Smooth muscle cell (in vitro differentiated cells): ENCODE measurements around the gene DNAI1. TPM values are rescaled to one million over a fixed set of nuclear protein-coding genes. Genes with fewer than 3 reads are reported as not detected.

ENCODE experiments used
- DNase-seq: peaks from one replicate; lab custom pipeline; 2025; ENCODE audit not compliant: unreplicated experiment; lab: John Stamatoyannopoulos, UW
- H2AFZ ChIP-seq: fragments of 200-600 bp; sonication (generic); 2 replicates; pipeline ENCODE4 v1.6.0; 2016; ENCODE audit warnings: antibody characterized with exemption, low read depth, mild to moderate bottlenecking
- H3F3A ChIP-seq: fragments of 200-600 bp; sonication (generic); 2 replicates; pipeline ENCODE4 v1.6.0; 2017; ENCODE audit warnings: antibody characterized with exemption, low read depth
- H3K27ac ChIP-seq: fragments of 200-600 bp; sonication (generic); 2 replicates; pipeline ENCODE4 v1.5.1; 2016; ENCODE audit warnings: low read depth, mild to moderate bottlenecking
- H3K27me3 ChIP-seq: fragments of 200-600 bp; sonication (generic); 2 replicates; pipeline ENCODE4 v1.6.1; 2016; ENCODE audit warnings: low read depth, mild to moderate bottlenecking
- H3K36me3 ChIP-seq: fragments of 200-600 bp; sonication (generic); 2 replicates; pipeline ENCODE4 v1.5.1; 2016; ENCODE audit warnings: low read depth
- H3K4me1 ChIP-seq: fragments of 200-600 bp; sonication (generic); 2 replicates; pipeline ENCODE4 v1.5.1; 2016; ENCODE audit warnings: low read depth
- H3K4me2 ChIP-seq: fragments of 200-600 bp; sonication (generic); 2 replicates; pipeline ENCODE4 v1.6.0; 2016; ENCODE audit warnings: mild to moderate bottlenecking
- H3K4me3 ChIP-seq: fragments of 200-600 bp; sonication (generic); 2 replicates; pipeline ENCODE4 v1.5.1; 2016; ENCODE audit warnings: mild to moderate bottlenecking
- H3K79me2 ChIP-seq: fragments of 200-600 bp; sonication (generic); 2 replicates; pipeline ENCODE4 v1.6.0; 2016; ENCODE audit warnings: low read depth, mild to moderate bottlenecking
- H3K9ac ChIP-seq: fragments of 200-600 bp; sonication (generic); 2 replicates; pipeline ENCODE4 v1.6.0; 2016; ENCODE audit warnings: low read depth
- H3K9me3 ChIP-seq: fragments of 200-600 bp; sonication (generic); replicated peaks from 2 replicates; pipeline ENCODE4 v1.5.1; 2016; ENCODE audit warnings: low read depth
- H4K20me1 ChIP-seq: fragments of 200-600 bp; sonication (generic); 2 replicates; pipeline ENCODE4 v1.6.0; 2016; ENCODE audit warnings: low read depth
- WGBS: methylation state at CpG from one replicate; pipeline ENCODE4 v1.1.7; 2016; ENCODE audit warnings: low lambda C conversion rate; 5-methylcytosine and 5-hydroxymethylcytosine counted together
- polyA plus RNA-seq: library from polyadenylated mRNA; unstranded; fragments of >200 nt; fragmentation: Nextera tagmentation; extraction: Ambion mirVana; gene quantifications from 2 replicates; pipeline ENCODE4 v1.2.1, GENCODE V29; 2016
- total RNA-seq: library from RNA; depleted of rRNA; stranded (reverse); fragments of >200 nt; gene quantifications from 2 replicates; pipeline ENCODE4 v1.2.3, GENCODE V29; 2014
- TF ChIP-seq, protein P1 (sequence below): fragments of 200-600 bp; sonication (generic); IDR thresholded peaks from 2 replicates; pipeline ENCODE4 v1.5.1; 2017; ENCODE audit warnings: borderline replicate concordance, mild to moderate bottlenecking, antibody characterized with exemption; ENCODE audit not compliant: insufficient read depth, poor library complexity, severe bottlenecking

The DNAI1 gene
- total and polyA plus RNA-seq, 2 experiments from 2014 or later, result 0.31 TPM; not detected in 1

DNA sequence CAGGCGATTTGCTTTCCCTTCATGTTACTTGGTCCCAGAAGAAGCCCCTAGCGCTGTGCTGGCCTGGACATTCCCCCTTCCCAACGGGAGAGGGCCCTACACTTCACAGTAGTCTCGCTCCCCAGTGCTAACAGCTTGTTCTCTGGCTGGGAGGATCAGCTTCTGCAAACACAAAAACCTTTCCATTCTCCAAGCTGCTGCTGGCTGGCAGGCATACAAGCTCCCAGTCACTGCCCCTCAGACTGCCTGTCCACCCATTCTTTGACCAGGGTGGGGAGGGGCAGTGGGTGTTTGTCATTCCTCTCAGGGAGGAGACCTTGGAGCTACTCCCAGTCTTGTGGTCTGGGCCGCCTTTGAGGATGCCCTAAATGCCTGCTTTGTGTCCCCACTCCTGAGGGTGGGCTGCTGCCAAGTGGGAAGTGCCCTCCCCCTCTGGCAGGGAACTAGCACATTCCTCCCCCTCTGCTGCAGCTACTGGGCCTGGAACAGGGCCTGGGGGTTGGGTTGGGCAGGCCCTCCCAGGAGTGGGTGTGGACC lies 43.4 kb downstream of the DNAI1 start:
- H3K9me3 ChIP-seq, result no peaks in the 10 kb centered on the region
- H3K4me3 ChIP-seq, result no peak overlapping the region
- H3K79me2 ChIP-seq, result no peaks in the 10 kb centered on the region
- H3K27ac ChIP-seq, result no peak overlapping the region
- 76% methylated on average over 5 of the region's 5 CpGs for WGBS
- no peaks in the 10 kb centered on the region for H4K20me1 ChIP-seq
- H2AFZ ChIP-seq, result no peak overlapping the region
- H3F3A ChIP-seq, result no peaks in the 10 kb centered on the region
- no peak overlapping the region for H3K9ac ChIP-seq
- H3K36me3 ChIP-seq, result no peaks in the 10 kb centered on the region
- no peak for DNase-seq
- no peak overlapping the region for H3K4me2 ChIP-seq
- H3K27me3 ChIP-seq, result peaks cover 13% of the 10 kb centered on the region
- TF ChIP-seq, protein P1, sequence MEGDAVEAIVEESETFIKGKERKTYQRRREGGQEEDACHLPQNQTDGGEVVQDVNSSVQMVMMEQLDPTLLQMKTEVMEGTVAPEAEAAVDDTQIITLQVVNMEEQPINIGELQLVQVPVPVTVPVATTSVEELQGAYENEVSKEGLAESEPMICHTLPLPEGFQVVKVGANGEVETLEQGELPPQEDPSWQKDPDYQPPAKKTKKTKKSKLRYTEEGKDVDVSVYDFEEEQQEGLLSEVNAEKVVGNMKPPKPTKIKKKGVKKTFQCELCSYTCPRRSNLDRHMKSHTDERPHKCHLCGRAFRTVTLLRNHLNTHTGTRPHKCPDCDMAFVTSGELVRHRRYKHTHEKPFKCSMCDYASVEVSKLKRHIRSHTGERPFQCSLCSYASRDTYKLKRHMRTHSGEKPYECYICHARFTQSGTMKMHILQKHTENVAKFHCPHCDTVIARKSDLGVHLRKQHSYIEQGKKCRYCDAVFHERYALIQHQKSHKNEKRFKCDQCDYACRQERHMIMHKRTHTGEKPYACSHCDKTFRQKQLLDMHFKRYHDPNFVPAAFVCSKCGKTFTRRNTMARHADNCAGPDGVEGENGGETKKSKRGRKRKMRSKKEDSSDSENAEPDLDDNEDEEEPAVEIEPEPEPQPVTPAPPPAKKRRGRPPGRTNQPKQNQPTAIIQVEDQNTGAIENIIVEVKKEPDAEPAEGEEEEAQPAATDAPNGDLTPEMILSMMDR, result no peak
- H3K4me1 ChIP-seq, result no peaks in the 10 kb centered on the region

DNA sequence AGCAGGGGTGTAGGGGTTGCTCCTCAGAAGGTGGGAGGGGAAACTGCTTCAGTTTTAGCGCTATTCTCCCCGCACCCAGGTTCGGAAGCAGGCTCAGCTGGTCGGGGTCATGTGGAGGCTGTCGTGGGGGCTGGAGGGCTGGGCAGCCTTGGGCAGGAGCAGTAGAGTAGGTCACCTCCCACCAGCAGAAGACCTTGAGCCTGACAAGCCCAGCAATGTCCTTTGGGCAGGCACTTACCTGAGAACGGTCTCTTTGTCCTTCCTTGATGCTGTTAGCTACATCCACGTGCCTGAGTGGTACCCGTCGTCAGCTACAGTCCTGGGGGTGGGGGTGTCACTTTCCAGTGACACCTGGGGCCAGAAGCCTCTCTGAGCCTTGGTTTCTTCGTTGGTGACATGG lies 43.9 kb downstream of the DNAI1 start:
- WGBS, result 76% methylated on average over 10 of the region's 10 CpGs
- no peak overlapping the region for H3K27ac ChIP-seq
- H3K36me3 ChIP-seq, result no peaks in the 10 kb centered on the region
- TF ChIP-seq, protein P1, result no peak
- H3K9me3 ChIP-seq, result no peaks in the 10 kb centered on the region
- peaks cover 11% of the 10 kb centered on the region for H3K27me3 ChIP-seq
- no peak overlapping the region for H3K4me3 ChIP-seq
- H3K4me2 ChIP-seq, result no peak overlapping the region
- H4K20me1 ChIP-seq, result no peaks in the 10 kb centered on the region
- no peaks in the 10 kb centered on the region for H3K79me2 ChIP-seq
- H3F3A ChIP-seq, result no peaks in the 10 kb centered on the region
- H3K4me1 ChIP-seq, result no peaks in the 10 kb centered on the region
- DNase-seq, result no peak
- no peak overlapping the region for H3K9ac ChIP-seq
- no peak overlapping the region for H2AFZ ChIP-seq

DNA sequence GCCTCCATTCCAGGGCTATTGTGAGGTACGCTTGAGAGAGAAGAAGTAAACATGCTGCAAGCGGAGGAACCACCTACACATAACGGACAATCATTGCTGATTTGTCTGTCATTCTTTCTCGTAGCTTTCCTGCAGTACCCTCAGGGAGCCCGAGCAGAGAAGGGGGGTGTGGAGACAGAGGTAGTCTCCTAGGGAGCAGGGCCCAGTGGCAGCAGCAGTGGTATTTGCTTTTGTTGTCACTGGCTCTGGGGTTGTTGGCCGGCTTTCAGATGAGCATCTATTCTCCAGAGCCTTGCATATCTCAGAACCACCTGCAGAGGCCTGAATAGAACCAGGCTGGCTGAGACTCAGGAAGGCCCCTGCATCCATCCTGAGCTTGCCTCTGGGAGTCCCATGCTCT lies 44.3 kb downstream of the DNAI1 start:
- 82% methylated on average over 6 of the region's 6 CpGs for WGBS
- Histone ChIP-seq H3K4me2 (no peak overlapping the region), H3K79me2 (no peaks in the 10 kb centered on the region), H3K36me3 (no peaks in the 10 kb centered on the region), H3K4me1 (no peaks in the 10 kb centered on the region), H3K27ac (no peak overlapping the region), H4K20me1 (no peaks in the 10 kb centered on the region), H2AFZ (no peak overlapping the region), H3K9ac (no peak overlapping the region), H3K27me3 (peaks cover 7% of the 10 kb centered on the region), H3K9me3 (no peaks in the 10 kb centered on the region), H3K4me3 (no peak overlapping the region), H3F3A (no peaks in the 10 kb centered on the region)
- DNase-seq, result no peak
- TF ChIP-seq, protein P1, result no peak

DNA sequence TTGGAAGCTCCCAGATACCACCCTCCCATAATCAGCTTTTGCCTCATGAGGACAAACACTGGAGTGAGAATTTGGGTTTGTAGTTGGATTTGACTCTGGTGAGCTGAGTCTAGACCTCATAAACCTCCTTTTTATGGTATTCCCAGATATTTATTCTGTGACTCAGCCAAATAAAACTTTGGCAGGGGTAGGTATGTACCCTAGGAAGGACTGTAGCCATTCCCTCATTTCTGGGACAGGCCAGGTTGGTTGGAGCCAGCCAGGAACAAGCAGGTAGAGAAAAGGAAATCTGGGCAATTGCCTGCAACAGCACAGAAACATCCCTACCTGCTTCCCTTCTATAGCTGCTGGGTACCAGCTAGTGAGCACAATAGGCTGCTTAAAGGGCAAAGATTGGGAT lies 44.8 kb downstream of the DNAI1 start:
- TF ChIP-seq, protein P1, result no peak
- no peak for DNase-seq
- no peak overlapping the region for H3K4me2 ChIP-seq
- H3K9me3 ChIP-seq, result no peaks in the 10 kb centered on the region
- no peaks in the 10 kb centered on the region for H3K36me3 ChIP-seq
- no peak overlapping the region for H2AFZ ChIP-seq
- no peaks in the 10 kb centered on the region for H3K4me1 ChIP-seq
- no peaks in the 10 kb centered on the region for H3K79me2 ChIP-seq
- no peaks in the 10 kb centered on the region for H4K20me1 ChIP-seq
- no peak overlapping the region for H3K9ac ChIP-seq
- peaks cover 7% of the 10 kb centered on the region for H3K27me3 ChIP-seq
- H3F3A ChIP-seq, result no peaks in the 10 kb centered on the region
- no peak overlapping the region for H3K27ac ChIP-seq
- H3K4me3 ChIP-seq, result no peak overlapping the region
